SK-N-SH (cell line): Measurements from ENCODE around the gene SPO11. TPM values are rescaled to one million over a fixed set of nuclear protein-coding genes. Genes with fewer than 3 reads are reported as not detected.

Source experiments
- CTCF ChIA-PET: fragments of 300-600, 350-600 bp; formaldehyde crosslinking; extraction: SDS; loops from one replicate; lab custom pipeline; 2021; lab: Yijun Ruan, JAX
- POLR2A ChIA-PET: fragments of 350-600 bp; sonication (Branson Sonifier 250); formaldehyde crosslinking; extraction: SDS; loops from one replicate; lab custom pipeline; 2020; ENCODE audit warnings: antibody characterized with exemption, inconsistent platforms; lab: Yijun Ruan, JAX
- DNase-seq: peaks from one replicate; pipeline ENCODE4 v3.0.0; 2012
- H2AFZ ChIP-seq: fragments of 200-600 bp; sonication (generic); 2 replicates; pipeline ENCODE4 v1.8.1; 2016; ENCODE audit warnings: antibody characterized with exemption, mild to moderate bottlenecking, low read depth
- H3F3A ChIP-seq: fragments of 200-600 bp; sonication (generic); replicated peaks from 2 replicates; pipeline ENCODE3; 2016; ENCODE audit warnings: antibody characterized with exemption, mild to moderate bottlenecking; ENCODE audit not compliant: insufficient read depth
- H3K27ac ChIP-seq, 2 experiments: fragments of 200-500 bp in 1 of 2; fragments of 200-600 bp in 1 of 2; sonication (Bioruptor generic) in 1 of 2; sonication (generic), shearing (Covaris generic) in 1 of 2; 2 replicates each; pipeline versions ENCODE4 v1.5.1 to v1.6.1; 2014 to 2016; ENCODE audit warnings: low read depth in 2 of 2, inconsistent platforms in 1 of 2, low read length in 1 of 2, mild to moderate bottlenecking in 1 of 2, mixed read lengths in 1 of 2
- H3K27me3 ChIP-seq: fragments of 200-600 bp; sonication (generic), shearing (Covaris generic); 2 replicates; pipeline ENCODE4 v1.6.1; 2016; ENCODE audit warnings: mixed run types; ENCODE audit not compliant: insufficient read depth
- H3K36me3 ChIP-seq, 2 experiments: fragments of 200-500 bp in 1 of 2; fragments of 200-600 bp in 1 of 2; sonication (Bioruptor generic) in 1 of 2; sonication (generic) in 1 of 2; replicated peaks in 1 of 2; 2 replicates each; pipeline versions ENCODE3 to v1.5.1; 2014 to 2016; ENCODE audit warnings: low read length in 1 of 2, mild to moderate bottlenecking in 1 of 2; ENCODE audit not compliant: insufficient read depth in 2 of 2, control insufficient read depth in 1 of 2
- H3K4me1 ChIP-seq, 2 experiments: fragments of 200-500 bp in 1 of 2; fragments of 200-600 bp in 1 of 2; sonication (Bioruptor generic) in 1 of 2; sonication (generic), shearing (Covaris generic) in 1 of 2; 2 replicates each; pipeline versions ENCODE4 v1.5.1 to v1.6.1; 2014 to 2016; ENCODE audit warnings: low read depth in 1 of 2, low read length in 1 of 2, mixed run types in 1 of 2; ENCODE audit not compliant: insufficient read depth in 2 of 2, control insufficient read depth in 1 of 2
- H3K4me2 ChIP-seq: fragments of 200-600 bp; sonication (generic), shearing (Covaris generic); 2 replicates; pipeline ENCODE4 v1.6.1; 2017; ENCODE audit warnings: mixed run types
- H3K4me3 ChIP-seq, 2 experiments: fragments of 200-500 bp in 1 of 2; fragments of 200-600 bp in 1 of 2; sonication (Bioruptor generic) in 1 of 2; sonication (generic), shearing (Covaris generic) in 1 of 2; 2 replicates each; pipeline versions ENCODE4 v1.5.1 to v1.8.1; 2014 to 2016; ENCODE audit warnings: low read depth in 2 of 2, inconsistent platforms in 1 of 2, low read length in 1 of 2, mild to moderate bottlenecking in 1 of 2, mixed read lengths in 1 of 2, moderate library complexity in 1 of 2
- H3K79me2 ChIP-seq: fragments of 200-600 bp; sonication (generic); 2 replicates; pipeline ENCODE4 v1.8.1; 2017; ENCODE audit warnings: mild to moderate bottlenecking; ENCODE audit not compliant: insufficient read depth
- H3K9ac ChIP-seq: fragments of 200-600 bp; sonication (generic); 2 replicates; pipeline ENCODE4 v1.6.1; 2017; ENCODE audit warnings: mixed run types
- H3K9me2 ChIP-seq: fragments of 200-600 bp; sonication (generic); 2 replicates; pipeline ENCODE4 v1.6.1; 2017; ENCODE audit warnings: mixed run types
- H3K9me3 ChIP-seq: fragments of 200-600 bp; sonication (generic); 2 replicates; pipeline ENCODE4 v1.6.1; 2017; ENCODE audit warnings: mixed run types, mild to moderate bottlenecking, moderate library complexity
- H4K20me1 ChIP-seq: fragments of 200-600 bp; sonication (generic); 2 replicates; pipeline ENCODE4 v1.6.1; 2017; ENCODE audit warnings: mild to moderate bottlenecking, mixed run types; ENCODE audit not compliant: insufficient read depth
- CHD2 ChIP-seq: fragments of 150-350 bp; IDR thresholded peaks from 2 replicates; pipeline ENCODE4 v1.6.1; 2018; ENCODE audit warnings: low read length; ENCODE audit not compliant: partially characterized antibody
- CTCF ChIP-seq: fragments of 200-600 bp; sonication (generic); IDR thresholded peaks from 2 replicates; pipeline ENCODE4 v1.6.1; 2017; ENCODE audit warnings: antibody characterized with exemption, mild to moderate bottlenecking, moderate library complexity
- ELF1 ChIP-seq: IDR thresholded peaks from 2 replicates; pipeline ENCODE4 v1.4.0; 2012
- EP300 ChIP-seq, 2 experiments: IDR thresholded peaks; 2 replicates each; pipeline versions ENCODE4 v1.4.0 to v1.6.1; 2012; ENCODE audit warnings: borderline replicate concordance in 1 of 2, low read depth in 1 of 2, low read length in 1 of 2
- EZH2phosphoT487 ChIP-seq: fragments of 200-600 bp; sonication (generic); IDR thresholded peaks from 2 replicates; pipeline ENCODE4 v1.6.1; 2017; ENCODE audit warnings: low read depth, mixed run types, mild to moderate bottlenecking, antibody characterized with exemption, moderate library complexity, borderline replicate concordance
- FOSL2 ChIP-seq: IDR thresholded peaks from 2 replicates; pipeline ENCODE4 v1.4.0; 2012; ENCODE audit warnings: low read depth, mild to moderate bottlenecking, moderate library complexity, borderline replicate concordance
- FOXM1 ChIP-seq: IDR thresholded peaks from 2 replicates; pipeline ENCODE4 v1.4.0; 2012; ENCODE audit warnings: low read depth, mild to moderate bottlenecking
- JUND ChIP-seq: IDR thresholded peaks from 2 replicates; pipeline ENCODE4 v1.4.0; 2012
- MEF2A ChIP-seq: IDR thresholded peaks from 2 replicates; pipeline ENCODE4 v1.4.0; 2012; ENCODE audit warnings: low read depth, borderline replicate concordance
- MXI1 ChIP-seq: IDR thresholded peaks from 2 replicates; pipeline ENCODE4 v1.6.1; 2012; ENCODE audit warnings: mild to moderate bottlenecking, low read depth, low read length, improper control_type of control experiment
- NRF1 ChIP-seq: IDR thresholded peaks from 2 replicates; pipeline ENCODE4 v1.6.1; 2012; ENCODE audit warnings: low read depth, mild to moderate bottlenecking, low read length
- POLR2AphosphoS5 ChIP-seq: IDR thresholded peaks from 2 replicates; pipeline ENCODE4 v1.6.1; 2012; ENCODE audit warnings: low read depth, low read length
- REST ChIP-seq: IDR thresholded peaks from 2 replicates; pipeline ENCODE4 v1.6.1; 2012; ENCODE audit warnings: mild to moderate bottlenecking, low read depth, low read length, moderate library complexity
- RFX5 ChIP-seq: IDR thresholded peaks from 2 replicates; pipeline ENCODE4 v1.6.1; 2012; ENCODE audit warnings: mild to moderate bottlenecking, improper control_type of control experiment, low read length
- SIN3A ChIP-seq: IDR thresholded peaks from 2 replicates; pipeline ENCODE4 v1.6.1; 2012; ENCODE audit warnings: low read depth, mild to moderate bottlenecking, low read length, moderate library complexity, borderline replicate concordance
- SMC3 ChIP-seq: IDR thresholded peaks from 2 replicates; pipeline ENCODE4 v1.6.1; 2012; ENCODE audit warnings: low read depth, low read length, improper control_type of control experiment
- TAF1 ChIP-seq: IDR thresholded peaks from 2 replicates; pipeline ENCODE4 v1.6.1; 2012; ENCODE audit warnings: low read depth, mild to moderate bottlenecking, low read length, moderate library complexity, borderline replicate concordance
- TEAD4 ChIP-seq: IDR thresholded peaks from 2 replicates; pipeline ENCODE4 v1.4.0; 2012; ENCODE audit warnings: mild to moderate bottlenecking, borderline replicate concordance; ENCODE audit not compliant: insufficient read depth
- YY1 ChIP-seq: IDR thresholded peaks from 2 replicates; pipeline ENCODE4 v1.4.0; 2012; ENCODE audit warnings: low read depth, mild to moderate bottlenecking
- WGBS: methylation state at CpG from one replicate; pipeline ENCODE4 v1.1.6; 2017; ENCODE audit warnings: low lambda C conversion rate; 5-methylcytosine and 5-hydroxymethylcytosine counted together
- polyA plus RNA-seq, 3 experiments: library from polyadenylated mRNA; depleted of rRNA; stranded (reverse); fragments of >200 nt; gene quantifications; 2 replicates each; pipeline ENCODE4 v1.2.3, GENCODE V29; 2012
- TF ChIP-seq, protein P1 (sequence below): fragments of 150-350 bp; IDR thresholded peaks from 2 replicates; pipeline ENCODE4 v1.6.1; 2016; ENCODE audit warnings: mild to moderate bottlenecking, low read depth, low read length
- TF ChIP-seq, protein P2 (sequence below): fragments of 150-350 bp; IDR thresholded peaks from 2 replicates; pipeline ENCODE4 v1.6.1; 2017; ENCODE audit warnings: antibody characterized with exemption, low read length, low read depth, borderline replicate concordance

The SPO11 gene
- polyA plus RNA-seq, 1 of the 3 experiments (the other 2 are of a cell fraction), result not detected

DNA sequence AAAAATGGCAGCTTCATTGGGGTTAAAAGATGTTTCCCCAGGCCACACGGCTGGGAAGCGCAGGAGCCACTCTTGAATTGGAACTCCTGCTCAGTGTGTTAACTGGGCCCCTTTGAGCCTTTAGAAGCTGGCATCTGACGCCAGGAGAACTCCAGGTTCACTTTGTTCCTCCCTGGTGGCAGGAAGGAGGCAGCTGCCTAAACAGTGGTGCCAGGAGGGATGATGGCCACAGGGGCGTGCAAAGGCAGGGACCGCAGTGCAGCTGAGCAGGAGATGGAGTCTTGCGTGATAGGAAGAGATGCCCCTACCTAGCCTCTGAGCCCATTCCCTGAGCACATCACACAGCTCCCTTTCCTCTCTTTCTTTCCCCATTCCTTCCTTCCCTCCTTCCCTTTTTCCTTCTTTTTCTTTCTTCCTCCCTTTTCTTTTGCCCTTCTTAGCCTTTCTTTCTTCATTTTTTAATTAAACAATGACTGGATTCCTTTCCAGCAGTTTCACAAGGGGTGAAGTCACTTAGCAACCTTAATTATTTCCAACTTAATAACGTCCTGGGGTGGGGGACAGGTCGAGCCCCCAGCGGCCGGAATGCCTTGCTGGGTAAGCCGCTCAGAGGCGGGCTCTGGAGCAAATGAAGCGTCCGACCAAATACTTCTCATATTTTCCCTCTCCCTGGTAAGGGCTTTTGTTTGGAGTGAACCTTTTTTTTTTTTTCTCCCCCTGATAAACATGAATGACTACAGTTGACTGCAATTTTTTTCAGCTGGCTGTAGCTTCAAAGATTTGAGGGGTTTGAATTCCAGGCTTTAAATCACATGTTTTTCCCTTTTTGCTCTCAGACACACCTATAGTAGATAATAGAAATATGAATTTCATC, 42.4 kb upstream of the SPO11 start:
- no peaks in the 10 kb centered on the region for H3F3A ChIP-seq
- H3K36me3 ChIP-seq, result no peaks in the 10 kb centered on the region
- no peaks in the 10 kb centered on the region for H3K9me3 ChIP-seq
- H2AFZ ChIP-seq, result no peak overlapping the region
- no peaks in the 10 kb centered on the region for H3K79me2 ChIP-seq
- no peak overlapping the region for H3K4me3 ChIP-seq
- no peak for DNase-seq
- H3K4me1 ChIP-seq, result no peaks in the 10 kb centered on the region; a peak in 1 of 4 replicates
- H4K20me1 ChIP-seq, result no peaks in the 10 kb centered on the region
- ChIA-PET CTCF (interaction anchor here (0.9 to 2.5 kb wide), 4 partner anchors 15 to 59 kb away, joined by 3 to 8 read pairs (median 4); no protein-coding TSS in a partner anchor), POLR2A (no interaction called here)
- no peak overlapping the region for H3K4me2 ChIP-seq
- no peaks in the 10 kb centered on the region; the same call in 1 of the 2 replicates for H3K27me3 ChIP-seq
- no peaks in the 10 kb centered on the region for H3K9me2 ChIP-seq
- 59% methylated on average over 14 of the region's 14 CpGs for WGBS
- no peak overlapping the region for H3K27ac ChIP-seq
- no peak for TF ChIP-seq ELF1
- no peak for TF ChIP-seq EP300 (IDR thresholded peaks at IDR 0.05; ENCODE audit: borderline replicate concordance in 1 of 2, low read depth in 1 of 2, low read length in 1 of 2)
- no peak for TF ChIP-seq CHD2
- no peak for TF ChIP-seq EZH2phosphoT487
- no peak for TF ChIP-seq MXI1
- no peak for TF ChIP-seq YY1
- TF ChIP-seq TAF1, result no peak
- TF ChIP-seq SMC3, result no peak
- TF ChIP-seq, protein P1, sequence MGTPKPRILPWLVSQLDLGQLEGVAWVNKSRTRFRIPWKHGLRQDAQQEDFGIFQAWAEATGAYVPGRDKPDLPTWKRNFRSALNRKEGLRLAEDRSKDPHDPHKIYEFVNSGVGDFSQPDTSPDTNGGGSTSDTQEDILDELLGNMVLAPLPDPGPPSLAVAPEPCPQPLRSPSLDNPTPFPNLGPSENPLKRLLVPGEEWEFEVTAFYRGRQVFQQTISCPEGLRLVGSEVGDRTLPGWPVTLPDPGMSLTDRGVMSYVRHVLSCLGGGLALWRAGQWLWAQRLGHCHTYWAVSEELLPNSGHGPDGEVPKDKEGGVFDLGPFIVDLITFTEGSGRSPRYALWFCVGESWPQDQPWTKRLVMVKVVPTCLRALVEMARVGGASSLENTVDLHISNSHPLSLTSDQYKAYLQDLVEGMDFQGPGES, result no peak
- no peak for TF ChIP-seq NRF1
- TF ChIP-seq FOXM1, result no peak
- TF ChIP-seq RFX5, result no peak
- no peak for TF ChIP-seq POLR2AphosphoS5
- no peak overlapping the region for H3K9ac ChIP-seq

DNA sequence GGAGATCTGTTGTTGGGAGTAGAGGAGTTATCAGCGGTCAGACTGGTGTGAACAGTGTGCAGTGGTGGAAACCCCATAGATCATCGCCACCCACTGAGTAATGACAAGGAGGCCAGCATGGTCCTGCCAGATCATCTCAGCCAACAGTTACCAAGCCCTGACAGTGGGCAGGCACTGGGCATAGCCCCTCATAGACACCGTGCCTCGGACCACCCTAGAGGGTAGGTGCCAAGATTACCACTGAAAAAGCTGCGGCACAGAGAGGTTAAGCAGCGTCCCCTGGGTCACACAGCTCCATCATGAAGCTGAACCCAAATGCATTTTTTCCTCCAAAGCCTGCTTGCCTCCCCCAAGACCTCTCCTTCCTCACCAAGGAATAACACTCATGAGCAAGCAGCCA, 41.7 kb upstream of the SPO11 start:
- no peak overlapping the region for H3K27ac ChIP-seq
- no peaks in the 10 kb centered on the region for H3K9me2 ChIP-seq
- H3K4me3 ChIP-seq, result no peak overlapping the region
- H3K36me3 ChIP-seq, result no peaks in the 10 kb centered on the region
- no peak for DNase-seq
- no peak overlapping the region for H3K4me2 ChIP-seq
- H3K27me3 ChIP-seq, result no peaks in the 10 kb centered on the region; the same call in 1 of the 2 replicates
- no peaks in the 10 kb centered on the region for H4K20me1 ChIP-seq
- H3K79me2 ChIP-seq, result no peaks in the 10 kb centered on the region
- no peak overlapping the region for H2AFZ ChIP-seq
- H3F3A ChIP-seq, result no peaks in the 10 kb centered on the region
- H3K4me1 ChIP-seq, result peaks cover 0 to 3% of the 10 kb centered on the region in 2 experiments; a peak in 1 of 4 replicates
- ChIA-PET CTCF (no interaction called here), POLR2A (no interaction called here)
- 36% methylated on average over 6 of the region's 6 CpGs for WGBS
- no peaks in the 10 kb centered on the region for H3K9me3 ChIP-seq
- H3K9ac ChIP-seq, result no peak overlapping the region
- TF ChIP-seq JUND (no peak), SIN3A (no peak), SMC3 (no peak), REST (no peak), CTCF (no peak), FOSL2 (no peak), MEF2A (no peak), TEAD4 (no peak)
- TF ChIP-seq, protein P2, sequence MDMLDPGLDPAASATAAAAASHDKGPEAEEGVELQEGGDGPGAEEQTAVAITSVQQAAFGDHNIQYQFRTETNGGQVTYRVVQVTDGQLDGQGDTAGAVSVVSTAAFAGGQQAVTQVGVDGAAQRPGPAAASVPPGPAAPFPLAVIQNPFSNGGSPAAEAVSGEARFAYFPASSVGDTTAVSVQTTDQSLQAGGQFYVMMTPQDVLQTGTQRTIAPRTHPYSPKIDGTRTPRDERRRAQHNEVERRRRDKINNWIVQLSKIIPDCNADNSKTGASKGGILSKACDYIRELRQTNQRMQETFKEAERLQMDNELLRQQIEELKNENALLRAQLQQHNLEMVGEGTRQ, result no peak
